Measurements from ENCODE around the gene CNTNAP5. TPM values are rescaled to one million over a fixed set of nuclear protein-coding genes. Genes with fewer than 3 reads are reported as not detected.

The CNTNAP5 gene
- total and polyA plus RNA-seq, 4 donors: not detected

GRCh38 chr2:124319577-124319976, 294.5 kb downstream of the CNTNAP5 start:
- no peak for DNase-seq (ENCODE audit: low spot score)
- no peak overlapping the region for H3K9ac ChIP-seq (ENCODE audit: low read depth in 1 of 2, low read length in 2 of 2)

More at GRCh38 chr2:124319577-124319976, 294.5 kb downstream of the CNTNAP5 start:
- WGBS: 65% methylated on average over 3 of the region's 3 CpGs
- no peaks in the 10 kb centered on the region for H3K36me3 ChIP-seq (ENCODE audit: control insufficient read depth in 4 of 4, insufficient read depth in 3 of 4, low read depth in 1 of 4, low read length in 3 of 4)
- TF ChIP-seq NR2F2 (IDR thresholded peaks at IDR 0.05) (no peak), REST (IDR thresholded peaks at IDR 0.05) (no peak), YY1 (IDR thresholded peaks at IDR 0.05) (no peak), FOXA1 (IDR thresholded peaks at IDR 0.05) (no peak), ATF3 (IDR thresholded peaks at IDR 0.05) (no peak), RXRA (IDR thresholded peaks at IDR 0.05) (no peak), MAX (IDR thresholded peaks at IDR 0.05) (no peak), RAD21 (IDR thresholded peaks at IDR 0.05) (no peak), SP1 (IDR thresholded peaks at IDR 0.05) (no peak), CTCF (IDR thresholded peaks at IDR 0.05; ENCODE audit: low read depth, low read length, missing input control) (no peak), JUND (IDR thresholded peaks at IDR 0.05) (no peak), GABPA (IDR thresholded peaks at IDR 0.05 in 1 of 2, conservative IDR thresholded peaks at IDR 0.05 in 1 of 2) (no peak), EGR1 (IDR thresholded peaks at IDR 0.05; ENCODE audit: low read depth in 2 of 2) (no peak), HNF4A (conservative IDR thresholded peaks at IDR 0.05) (no peak), ZBTB33 (IDR thresholded peaks at IDR 0.05) (no peak), HNF4G (IDR thresholded peaks at IDR 0.05) (no peak), FOXA2 (IDR thresholded peaks at IDR 0.05) (no peak)
- H3K4me1 ChIP-seq (ENCODE audit: control insufficient read depth in 4 of 4, insufficient read depth in 4 of 4, low read length in 3 of 4): no peaks in the 10 kb centered on the region
- H3K27ac ChIP-seq (ENCODE audit: low read depth in 1 of 2, low read length in 2 of 2): no peak overlapping the region
- no peaks in the 10 kb centered on the region for H3K9me3 ChIP-seq (ENCODE audit: control insufficient read depth in 4 of 4, low read length in 3 of 4)
- H3K4me3 ChIP-seq (ENCODE audit: low read depth in 1 of 3, low read length in 3 of 3): no peak overlapping the region
- no peaks in the 10 kb centered on the region for H3K27me3 ChIP-seq (ENCODE audit: control insufficient read depth in 4 of 4, insufficient read depth in 4 of 4, low read length in 3 of 4)
